WTC11 (cell line): Measurements from ENCODE around the gene HPCAL1.

Experiments
- ATF3 ChIP-seq: sonication (generic); formaldehyde crosslinking; conservative IDR thresholded peaks from 2 replicates; pipeline ENCODE4 v1.8.1; 2022; ENCODE audit warnings: mild to moderate bottlenecking, missing genetic modification reagents
- HMGXB4 ChIP-seq: sonication (generic); formaldehyde crosslinking; IDR thresholded peaks from 2 replicates; pipeline ENCODE4 v1.8.1; 2023; ENCODE audit warnings: mild to moderate bottlenecking, moderate library complexity, missing genetic modification reagents
- JUN ChIP-seq: sonication (generic); formaldehyde crosslinking; IDR thresholded peaks from 2 replicates; pipeline ENCODE4 v1.8.0; 2023; ENCODE audit warnings: mild to moderate bottlenecking, missing genetic modification reagents
- PRDM15 ChIP-seq: sonication (generic); formaldehyde crosslinking; IDR thresholded peaks from 2 replicates; pipeline ENCODE4 v1.8.0; 2022; ENCODE audit warnings: missing genetic modification reagents
- ZBTB21 ChIP-seq: sonication (generic); formaldehyde crosslinking; IDR thresholded peaks from 2 replicates; pipeline ENCODE4 v1.8.1; 2023; ENCODE audit warnings: mild to moderate bottlenecking, missing genetic modification reagents, borderline replicate concordance
- ZNF416 ChIP-seq: fragments of 250-450 bp; sonication (Bioruptor Pico); IDR thresholded peaks from 2 replicates; pipeline ENCODE4 v1.9.0; 2021; ENCODE audit warnings: mild to moderate bottlenecking, inconsistent platforms
- TF ChIP-seq, protein P1 (sequence below): fragments of 200-600 bp; IDR thresholded peaks from 2 replicates; pipeline ENCODE4 v1.8.0; 2022; ENCODE audit warnings: antibody characterized with exemption

GRCh38 chr2:10405448-10405847 lies 102.7 kb downstream of the HPCAL1 start:
- TF ChIP-seq, protein P1, sequence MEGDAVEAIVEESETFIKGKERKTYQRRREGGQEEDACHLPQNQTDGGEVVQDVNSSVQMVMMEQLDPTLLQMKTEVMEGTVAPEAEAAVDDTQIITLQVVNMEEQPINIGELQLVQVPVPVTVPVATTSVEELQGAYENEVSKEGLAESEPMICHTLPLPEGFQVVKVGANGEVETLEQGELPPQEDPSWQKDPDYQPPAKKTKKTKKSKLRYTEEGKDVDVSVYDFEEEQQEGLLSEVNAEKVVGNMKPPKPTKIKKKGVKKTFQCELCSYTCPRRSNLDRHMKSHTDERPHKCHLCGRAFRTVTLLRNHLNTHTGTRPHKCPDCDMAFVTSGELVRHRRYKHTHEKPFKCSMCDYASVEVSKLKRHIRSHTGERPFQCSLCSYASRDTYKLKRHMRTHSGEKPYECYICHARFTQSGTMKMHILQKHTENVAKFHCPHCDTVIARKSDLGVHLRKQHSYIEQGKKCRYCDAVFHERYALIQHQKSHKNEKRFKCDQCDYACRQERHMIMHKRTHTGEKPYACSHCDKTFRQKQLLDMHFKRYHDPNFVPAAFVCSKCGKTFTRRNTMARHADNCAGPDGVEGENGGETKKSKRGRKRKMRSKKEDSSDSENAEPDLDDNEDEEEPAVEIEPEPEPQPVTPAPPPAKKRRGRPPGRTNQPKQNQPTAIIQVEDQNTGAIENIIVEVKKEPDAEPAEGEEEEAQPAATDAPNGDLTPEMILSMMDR = no peak
- no peak for TF ChIP-seq ZNF416 (CRISPR knock-in tag)
- TF ChIP-seq ATF3 (CRISPR knock-in tag) = no peak
- TF ChIP-seq JUN = no peak
- no peak for TF ChIP-seq PRDM15 (CRISPR knock-in tag)
- TF ChIP-seq ZBTB21 (CRISPR knock-in tag) = no peak
- no peak for TF ChIP-seq HMGXB4 (CRISPR knock-in tag)
